ENCODE data around the gene MINPP1.
"Not testable (repeated sequence)": the region's sequence is repeated elsewhere in the genome, so short reads cannot be mapped to it uniquely, and the experiment has no call there.

MINPP1 gene

GRCh38 chr10:87565010-87565409 lies 60.3 kb downstream of the MINPP1 start:
- no peak for DNase-seq (ENCODE audit: low read depth)

GRCh38 chr10:87575851-87576250 lies 71.2 kb downstream of the MINPP1 start:
- DNase-seq (ENCODE audit: low read depth): no peak

- DNase-seq (ENCODE audit: low read depth): no peak
Observed at GRCh38 chr10:87578160-87578841, 73.6 kb downstream of the MINPP1 start.

GRCh38 chr10:87578842-87579401 lies 74.2 kb downstream of the MINPP1 start:
- DNase-seq (ENCODE audit: low read depth): no peak

GRCh38 chr10:87579563-87579962 lies 74.9 kb downstream of the MINPP1 start:
- no peak for DNase-seq (ENCODE audit: low read depth)

GRCh38 chr10:87580016-87580415 lies 75.3 kb downstream of the MINPP1 start:
- no peak for DNase-seq (ENCODE audit: low read depth)

- no peak for DNase-seq (ENCODE audit: low read depth)
Observed at GRCh38 chr10:87585565-87586514, 81.1 kb downstream of the MINPP1 start.

GRCh38 chr10:87589645-87590051 lies 85.0 kb downstream of the MINPP1 start:
- DNase-seq (ENCODE audit: low read depth): no peak

GRCh38 chr10:87590705-87591588 lies 86.3 kb downstream of the MINPP1 start:
- DNase-seq (ENCODE audit: low read depth): no peak

GRCh38 chr10:87591589-87591886 lies 86.8 kb downstream of the MINPP1 start:
- DNase-seq (ENCODE audit: low read depth): no peak

GRCh38 chr10:87592920-87593319 lies 88.2 kb downstream of the MINPP1 start:
- not testable (repeated sequence) for DNase-seq (ENCODE audit: low read depth)

- no peak for DNase-seq (ENCODE audit: low read depth)
Observed at GRCh38 chr10:87593702-87594101, 89.0 kb downstream of the MINPP1 start.

GRCh38 chr10:87594181-87594580 lies 89.5 kb downstream of the MINPP1 start:
- DNase-seq (ENCODE audit: low read depth): no peak

GRCh38 chr10:87594864-87595263 lies 90.2 kb downstream of the MINPP1 start:
- no peak for DNase-seq (ENCODE audit: low read depth)

- DNase-seq (ENCODE audit: low read depth): no peak
Observed at GRCh38 chr10:87596351-87596750, 91.7 kb downstream of the MINPP1 start.

GRCh38 chr10:87598700-87599099 lies 94.0 kb downstream of the MINPP1 start:
- no peak for DNase-seq (ENCODE audit: low read depth)

GRCh38 chr10:87600581-87600980 lies 95.9 kb downstream of the MINPP1 start:
- DNase-seq (ENCODE audit: low read depth): no peak
